ENCODE measurements around the gene WIPF1. TPM values are rescaled to one million over a fixed set of nuclear protein-coding genes. Genes with fewer than 3 reads are reported as not detected.

The WIPF1 gene
- total RNA-seq, 1 donor from 2014 or later, result 15.0 TPM

GRCh38 chr2:174613531-174613930 is 15.9 kb upstream of the WIPF1 start:
- no peaks in the 10 kb centered on the region for H3K36me3 ChIP-seq
- no peak for DNase-seq
- no peaks in the 10 kb centered on the region for H3K27me3 ChIP-seq (ENCODE audit: low read depth)
- intact Hi-C loops (cut with micrococcal nuclease), result no loop called here
- H3K27ac ChIP-seq (replicated peaks), result no peak overlapping the region
- TF ChIP-seq, protein P1, sequence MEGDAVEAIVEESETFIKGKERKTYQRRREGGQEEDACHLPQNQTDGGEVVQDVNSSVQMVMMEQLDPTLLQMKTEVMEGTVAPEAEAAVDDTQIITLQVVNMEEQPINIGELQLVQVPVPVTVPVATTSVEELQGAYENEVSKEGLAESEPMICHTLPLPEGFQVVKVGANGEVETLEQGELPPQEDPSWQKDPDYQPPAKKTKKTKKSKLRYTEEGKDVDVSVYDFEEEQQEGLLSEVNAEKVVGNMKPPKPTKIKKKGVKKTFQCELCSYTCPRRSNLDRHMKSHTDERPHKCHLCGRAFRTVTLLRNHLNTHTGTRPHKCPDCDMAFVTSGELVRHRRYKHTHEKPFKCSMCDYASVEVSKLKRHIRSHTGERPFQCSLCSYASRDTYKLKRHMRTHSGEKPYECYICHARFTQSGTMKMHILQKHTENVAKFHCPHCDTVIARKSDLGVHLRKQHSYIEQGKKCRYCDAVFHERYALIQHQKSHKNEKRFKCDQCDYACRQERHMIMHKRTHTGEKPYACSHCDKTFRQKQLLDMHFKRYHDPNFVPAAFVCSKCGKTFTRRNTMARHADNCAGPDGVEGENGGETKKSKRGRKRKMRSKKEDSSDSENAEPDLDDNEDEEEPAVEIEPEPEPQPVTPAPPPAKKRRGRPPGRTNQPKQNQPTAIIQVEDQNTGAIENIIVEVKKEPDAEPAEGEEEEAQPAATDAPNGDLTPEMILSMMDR (IDR thresholded peaks at IDR 0.05; ENCODE audit: borderline replicate concordance), result no peak
- H3K4me1 ChIP-seq, result peaks cover 56% of the 10 kb centered on the region
- no peaks in the 10 kb centered on the region for H3K9me3 ChIP-seq (replicated peaks)
- no peak overlapping the region for H3K4me3 ChIP-seq

DNA sequence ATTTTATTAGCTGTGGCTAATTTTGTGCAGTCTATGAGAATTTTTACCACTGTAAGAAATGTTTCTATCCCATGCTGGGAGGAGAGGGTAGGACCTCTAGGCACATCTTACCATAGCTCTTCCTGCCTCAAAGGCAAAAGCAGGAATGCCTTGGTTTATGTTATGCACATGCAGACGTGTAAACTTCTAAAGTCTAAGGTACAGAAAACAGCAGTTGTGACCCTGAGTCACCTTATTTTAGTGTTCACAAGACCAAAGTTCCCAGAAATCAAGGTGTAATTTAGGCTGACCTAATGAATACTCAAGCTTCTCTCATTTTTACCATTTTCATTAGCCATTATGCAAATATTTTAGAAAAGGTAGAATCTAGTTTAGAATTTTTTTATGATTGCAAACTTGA is 15.4 kb upstream of the WIPF1 start:
- no peaks in the 10 kb centered on the region for H3K27me3 ChIP-seq (ENCODE audit: low read depth)
- H3K36me3 ChIP-seq, result no peaks in the 10 kb centered on the region
- TF ChIP-seq, protein P1 (IDR thresholded peaks at IDR 0.05; ENCODE audit: borderline replicate concordance), result no peak
- DNase-seq, result no peak
- no peak overlapping the region for H3K4me3 ChIP-seq
- no peaks in the 10 kb centered on the region for H3K9me3 ChIP-seq (replicated peaks)
- H3K27ac ChIP-seq (replicated peaks), result no peak overlapping the region
- intact Hi-C loops (cut with micrococcal nuclease), result no loop called here
- H3K4me1 ChIP-seq, result peaks cover 56% of the 10 kb centered on the region

DNA sequence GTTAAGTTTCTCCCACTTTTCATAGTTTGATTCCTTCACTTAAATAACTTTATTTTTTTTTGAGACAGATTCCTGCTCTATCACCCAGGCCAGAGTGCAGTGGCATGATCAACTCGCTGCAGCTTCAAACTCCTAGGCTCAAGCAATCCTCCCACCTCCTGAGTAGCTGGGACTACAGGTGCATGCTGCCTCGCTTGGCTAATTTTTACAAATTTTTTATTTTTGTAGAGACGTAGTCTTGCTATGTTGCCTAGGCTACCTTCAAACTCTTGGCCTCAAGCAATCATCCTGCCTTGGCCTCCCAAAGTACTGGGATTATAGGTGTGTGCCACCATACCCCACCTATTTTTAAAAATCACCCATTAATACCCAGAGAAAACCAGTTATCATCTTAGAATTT is 14.2 kb upstream of the WIPF1 start:
- no peaks in the 10 kb centered on the region for H3K36me3 ChIP-seq
- intact Hi-C loops (cut with micrococcal nuclease), result no loop called here
- no peaks in the 10 kb centered on the region for H3K9me3 ChIP-seq (replicated peaks)

DNA sequence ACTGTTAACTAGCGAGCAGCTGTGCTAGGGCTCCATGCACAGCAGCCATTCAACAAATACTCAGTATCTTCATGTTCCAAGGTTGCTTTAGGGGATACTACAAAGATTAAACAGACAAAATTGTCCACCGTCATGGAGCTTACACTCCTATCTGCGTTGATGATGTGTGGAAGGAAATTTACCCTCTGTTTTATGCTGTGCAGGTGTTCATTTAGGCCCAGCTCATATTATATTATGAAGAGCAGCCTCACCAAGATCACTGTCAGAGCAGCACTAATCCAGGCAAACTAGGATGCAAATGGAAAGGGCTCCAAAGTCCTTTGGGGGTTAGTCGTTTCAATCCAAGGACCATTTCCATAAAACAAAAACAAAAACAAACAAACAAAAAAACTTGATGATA is 13.4 kb upstream of the WIPF1 start:
- Histone ChIP-seq H3K4me3 (no peak overlapping the region), H3K9me3 (replicated peaks) (no peaks in the 10 kb centered on the region), H3K27ac (replicated peaks) (no peak overlapping the region), H3K36me3 (no peaks in the 10 kb centered on the region), H3K27me3 (ENCODE audit: low read depth) (no peaks in the 10 kb centered on the region), H3K4me1 (peaks cover 50% of the 10 kb centered on the region)
- intact Hi-C loops (cut with micrococcal nuclease), result no loop called here
- TF ChIP-seq, protein P1 (IDR thresholded peaks at IDR 0.05; ENCODE audit: borderline replicate concordance), result no peak
- no peak for DNase-seq

More for the DNA sequence above, 14.2 kb upstream of the WIPF1 start:
- TF ChIP-seq, protein P1 (IDR thresholded peaks at IDR 0.05; ENCODE audit: borderline replicate concordance), result no peak
- no peak for DNase-seq
- Histone ChIP-seq H3K27me3 (ENCODE audit: low read depth) (no peaks in the 10 kb centered on the region), H3K4me1 (peaks cover 50% of the 10 kb centered on the region), H3K4me3 (no peak overlapping the region), H3K27ac (replicated peaks) (no peak overlapping the region)

DNA sequence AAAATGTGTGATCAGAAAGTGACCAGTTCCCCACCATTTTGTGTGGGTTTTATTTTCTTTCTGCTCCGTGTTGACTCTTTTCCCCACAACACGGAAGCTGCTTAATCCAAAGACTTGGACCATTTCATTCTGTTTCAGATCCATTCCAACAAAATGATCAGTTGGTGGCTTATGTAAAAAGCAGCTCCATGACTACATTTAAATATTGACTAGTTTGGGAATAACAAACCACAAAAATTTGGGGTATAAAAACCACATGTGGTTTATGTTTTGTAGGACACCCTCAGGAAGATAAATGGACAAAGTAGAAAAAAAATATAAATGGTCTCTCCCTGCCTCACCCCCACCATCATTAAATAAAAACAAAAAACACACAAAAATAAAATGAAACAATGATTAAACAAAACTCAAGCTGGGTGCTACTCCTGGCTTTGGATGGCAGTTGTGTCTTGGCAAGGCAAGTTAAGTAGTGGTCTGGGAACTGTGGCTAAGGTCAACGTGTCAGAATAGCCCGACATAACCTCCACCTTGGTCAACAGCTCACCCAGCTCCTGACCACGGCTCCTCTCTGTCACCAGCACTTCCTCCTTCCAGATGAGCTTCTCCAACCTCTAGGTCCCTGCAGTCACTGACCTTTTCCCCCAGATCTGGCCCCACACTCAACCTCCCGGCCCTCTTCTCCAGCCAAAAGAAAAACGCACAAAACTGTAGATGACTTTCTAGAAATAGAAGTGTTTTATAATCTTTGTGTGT is 12.8 kb upstream of the WIPF1 start:
- no peak overlapping the region for H3K27ac ChIP-seq (replicated peaks)
- peaks cover 45% of the 10 kb centered on the region for H3K4me1 ChIP-seq
- TF ChIP-seq, protein P1 (IDR thresholded peaks at IDR 0.05; ENCODE audit: borderline replicate concordance), result no peak
- no peaks in the 10 kb centered on the region for H3K9me3 ChIP-seq (replicated peaks)
- H3K27me3 ChIP-seq (ENCODE audit: low read depth), result no peaks in the 10 kb centered on the region
- H3K36me3 ChIP-seq, result no peaks in the 10 kb centered on the region
- intact Hi-C loops (cut with micrococcal nuclease), result no loop called here
- no peak for DNase-seq
- no peak overlapping the region for H3K4me3 ChIP-seq

Measured in left ventricle myocardium inferior (tissue), 1 donor.